IPS DF 4.7 (cell line): Measurements from ENCODE around the gene CDH4.

Experiments used
- DNase-seq: peaks from one replicate; pipeline ENCODE4 v3.0.0-alpha.2; 2013; ENCODE audit warnings: low spot score; ENCODE audit errors: extremely low read depth

CDH4 gene

GRCh38 chr20:61728786-61729770, 477.0 kb downstream of the CDH4 start:
- DNase-seq: no peak

GRCh38 chr20:61730631-61731362, 478.7 kb downstream of the CDH4 start:
- DNase-seq: no peak

GRCh38 chr20:61731363-61732181, 479.5 kb downstream of the CDH4 start:
- no peak for DNase-seq

GRCh38 chr20:61732511-61733210, 480.6 kb downstream of the CDH4 start:
- DNase-seq: no peak

GRCh38 chr20:61733216-61733615, 481.2 kb downstream of the CDH4 start:
- no peak for DNase-seq

GRCh38 chr20:61733891-61734732, 482.1 kb downstream of the CDH4 start:
- DNase-seq: no peak

GRCh38 chr20:61734733-61735502, 482.9 kb downstream of the CDH4 start:
- DNase-seq: no peak

GRCh38 chr20:61735503-61735785, 483.4 kb downstream of the CDH4 start:
- DNase-seq: no peak

- DNase-seq: no peak
Measured at GRCh38 chr20:61736001-61736635, 484.1 kb downstream of the CDH4 start.

GRCh38 chr20:61736751-61737310, 484.8 kb downstream of the CDH4 start:
- no peak for DNase-seq

GRCh38 chr20:61737346-61737745, 485.3 kb downstream of the CDH4 start:
- no peak for DNase-seq

GRCh38 chr20:61737812-61738443, 485.9 kb downstream of the CDH4 start:
- DNase-seq: no peak

- DNase-seq: no peak
Measured at GRCh38 chr20:61738601-61739069, 486.6 kb downstream of the CDH4 start.

- no peak for DNase-seq
Measured at GRCh38 chr20:61739086-61739831, 487.2 kb downstream of the CDH4 start.

- DNase-seq: no peak
Measured at GRCh38 chr20:61739832-61740118, 487.7 kb downstream of the CDH4 start.

- no peak for DNase-seq
Measured at GRCh38 chr20:61742097-61742825, 490.2 kb downstream of the CDH4 start.

GRCh38 chr20:61743606-61744005, 491.5 kb downstream of the CDH4 start:
- no peak for DNase-seq
